CD14-positive monocyte (primary cell): ENCODE data around the gene TRAIP. TPM values are rescaled to one million over a fixed set of nuclear protein-coding genes. Genes with fewer than 3 reads are reported as not detected.

Source experiments
- polyA plus RNA-seq, 3 donors: library from polyadenylated mRNA; depleted of rRNA in 1 of 3; unstranded in 2 of 3; stranded (reverse) in 1 of 3; fragments of 300-500 nt in 2 of 3; fragments of >200 nt in 1 of 3; fragmentation: Illumina TruSeq in 2 of 3; gene quantifications; 1 replicate in 2 of 3; 2 replicates in 1 of 3; pipeline ENCODE4 v1.2.3, GENCODE V29; 2012 to 2021
- small RNA-seq: library from RNA; depleted of rRNA; stranded (forward); fragments of <200 nt; gene quantifications from one replicate; pipeline ENCODE3, GENCODE V24; 2012; ENCODE audit warnings: low read depth; ENCODE audit not compliant: insufficient read length

The TRAIP gene
- polyA plus RNA-seq, 3 donors = 0.68 to 1.1 (median 0.95) TPM

Small RNA genes lying within 50 kb of the gene (small RNA-seq; reads per million reads assigned to genes)
- gene RN7SL217P = not detected

Other genes with a start within 250 kb of the TRAIP start
- 100 to 1,000 TPM in 1 of 3 donors, 10 to 100 TPM in 2; 66.1 to 105 (median 92.6) TPM for gene APEH, start 182.2 kb downstream of the TRAIP start, polyA plus RNA-seq
- 10 to 100 TPM in 1 of 3 donors, under 1 TPM in 1, not detected in 1; 0.28 to 17.8 TPM for gene MST1, start 167.1 kb downstream of the TRAIP start, polyA plus RNA-seq
- gene RNF123, start 167.0 kb downstream of the TRAIP start, polyA plus RNA-seq = 10 to 100 TPM; 11.1 to 46.2 (median 15.7) TPM
- gene AMIGO3, start 136.9 kb downstream of the TRAIP start, polyA plus RNA-seq = under 1 TPM in 1 of 3 donors, not detected in 2; 0.96 TPM
- gene GMPPB, start 132.6 kb downstream of the TRAIP start, polyA plus RNA-seq = 10 to 100 TPM; 14.7 to 17.6 (median 17.6) TPM
- gene IP6K1, start 70.0 kb downstream of the TRAIP start, polyA plus RNA-seq = 10 to 100 TPM; 15.8 to 27.1 (median 16.1) TPM
- gene CDHR4, start 56.7 kb downstream of the TRAIP start, polyA plus RNA-seq = not detected
- gene INKA1, start 53.3 kb downstream of the TRAIP start, polyA plus RNA-seq = 1 to 10 TPM in 2 of 3 donors, under 1 TPM in 1; 0.43 to 1.3 (median 1.3) TPM
- 100 to 1,000 TPM in 1 of 3 donors, 10 to 100 TPM in 2; 39.1 to 399 (median 43.7) TPM for gene UBA7, start 42.6 kb downstream of the TRAIP start, polyA plus RNA-seq
- under 1 TPM in 2 of 3 donors, not detected in 1; 0.03 to 0.10 TPM for gene CAMKV, start 13.3 kb upstream of the TRAIP start, polyA plus RNA-seq
- under 1 TPM in 1 of 3 donors, not detected in 2; 0.25 TPM for gene MST1R, start 47.3 kb upstream of the TRAIP start, polyA plus RNA-seq
- gene MON1A, start 73.2 kb upstream of the TRAIP start, polyA plus RNA-seq = 1 to 10 TPM; 5.4 to 6.6 (median 6.1) TPM
- gene RBM6, start 83.6 kb upstream of the TRAIP start, polyA plus RNA-seq = 100 to 1,000 TPM in 1 of 3 donors, 10 to 100 TPM in 2; 11.3 to 137 (median 17.8) TPM
- 100 to 1,000 TPM in 1 of 3 donors, 10 to 100 TPM in 1, 1 to 10 TPM in 1; 9.7 to 332 (median 18.5) TPM for gene RBM5, start 232.4 kb upstream of the TRAIP start, polyA plus RNA-seq